Activated gamma-delta T cell treated with Interleukin-2 at 50 U/mL for 16 hours (primary cell): ENCODE results near the gene VGLL4.

Experiments
- DNase-seq: peaks from one replicate; pipeline ENCODE4 v3.0.0-alpha.2; 2020

VGLL4 gene

GRCh38 chr3:11651900-11652299 is 8.2 kb upstream of the VGLL4 start:
- DNase-seq, result no peak

DNA sequence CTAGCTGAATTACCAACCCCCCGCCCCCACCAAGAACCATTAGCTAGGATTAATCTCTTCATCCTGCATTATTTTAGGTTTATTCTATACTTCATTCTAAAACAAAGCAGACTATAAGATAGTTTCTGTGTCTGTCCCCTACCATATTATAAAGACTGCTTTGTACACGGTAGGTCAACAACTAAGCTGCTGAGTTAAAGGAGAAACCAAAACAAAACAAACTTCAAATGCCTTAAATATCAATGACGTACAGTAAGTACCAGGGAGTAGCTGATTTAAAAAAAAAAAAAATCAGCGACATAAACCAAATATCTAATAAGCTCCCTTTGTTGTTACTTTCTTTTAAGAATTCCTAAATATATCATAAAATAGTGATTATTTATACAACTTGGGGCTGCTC is 7.8 kb upstream of the VGLL4 start:
- no peak for DNase-seq

GRCh38 chr3:11650391-11650790 is 6.7 kb upstream of the VGLL4 start:
- no peak for DNase-seq

GRCh38 chr3:11648735-11649134 is 5.0 kb upstream of the VGLL4 start:
- no peak for DNase-seq

DNA sequence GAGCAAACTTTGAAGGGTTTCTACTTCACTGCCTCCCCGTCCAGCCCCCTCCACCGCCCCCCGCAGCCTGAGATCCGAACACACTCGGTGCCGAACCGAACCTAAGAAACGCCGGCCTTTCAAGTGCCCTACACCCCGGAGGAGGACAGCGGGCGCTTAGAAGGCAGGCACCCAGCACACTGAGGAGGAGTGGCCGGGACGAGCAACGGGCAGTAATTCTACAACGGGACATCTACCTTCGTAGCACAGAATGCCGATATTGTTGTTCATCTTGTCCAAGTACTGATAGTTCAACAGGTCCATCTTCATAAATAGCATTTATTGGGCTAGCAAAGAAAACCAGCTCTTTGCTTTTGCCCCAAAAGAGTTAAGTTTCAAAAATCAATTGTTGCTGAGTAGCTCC is 513 bp downstream of the VGLL4 start:
- DNase-seq, result peak; percentile 14

DNA sequence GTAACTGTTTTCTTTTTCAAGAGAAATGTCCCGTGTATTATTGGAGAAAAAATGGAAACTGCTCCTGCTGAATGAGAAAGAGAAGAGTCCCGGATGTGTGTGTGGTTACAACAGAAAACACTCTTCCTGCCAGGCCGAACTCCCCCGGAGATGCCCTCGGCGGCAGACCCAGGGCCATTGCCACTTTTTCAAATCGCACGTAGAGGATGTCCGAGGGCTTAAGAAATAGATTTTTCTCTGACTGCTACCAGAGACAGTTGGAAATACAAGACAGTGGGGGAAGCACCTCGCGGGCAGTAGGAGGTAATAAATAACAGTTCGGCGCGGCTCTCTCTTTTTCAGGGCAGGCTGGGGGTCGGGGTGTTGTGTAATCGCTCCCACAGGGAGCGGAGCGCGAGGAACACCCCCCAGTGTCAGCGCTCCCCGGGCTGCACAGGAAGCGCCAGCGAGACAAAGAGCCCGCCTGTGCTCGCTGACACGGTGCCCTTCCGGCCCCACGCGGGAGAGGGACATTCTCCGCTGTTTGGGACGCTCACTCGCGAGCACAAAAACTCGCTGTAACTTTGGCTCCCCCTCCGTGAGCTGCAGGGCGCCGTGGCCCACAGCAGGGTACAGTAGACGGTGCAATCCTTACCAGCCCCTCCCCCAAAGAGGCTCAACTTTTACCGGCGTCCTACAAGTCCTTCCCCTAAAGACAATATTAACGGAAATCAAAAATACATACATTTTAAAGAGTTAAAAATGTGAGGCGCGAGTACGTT is 1.1 kb downstream of the VGLL4 start:
- DNase-seq, result peak; percentile 61

- peak; percentile 21 for DNase-seq
These were observed 1.9 kb downstream of the VGLL4 start for GRCh38 chr3:11641683-11642430.

- no peak for DNase-seq
These were observed 2.4 kb downstream of the VGLL4 start for GRCh38 chr3:11641316-11641682.

GRCh38 chr3:11640009-11640673 is 3.6 kb downstream of the VGLL4 start:
- DNase-seq, result no peak

DNA sequence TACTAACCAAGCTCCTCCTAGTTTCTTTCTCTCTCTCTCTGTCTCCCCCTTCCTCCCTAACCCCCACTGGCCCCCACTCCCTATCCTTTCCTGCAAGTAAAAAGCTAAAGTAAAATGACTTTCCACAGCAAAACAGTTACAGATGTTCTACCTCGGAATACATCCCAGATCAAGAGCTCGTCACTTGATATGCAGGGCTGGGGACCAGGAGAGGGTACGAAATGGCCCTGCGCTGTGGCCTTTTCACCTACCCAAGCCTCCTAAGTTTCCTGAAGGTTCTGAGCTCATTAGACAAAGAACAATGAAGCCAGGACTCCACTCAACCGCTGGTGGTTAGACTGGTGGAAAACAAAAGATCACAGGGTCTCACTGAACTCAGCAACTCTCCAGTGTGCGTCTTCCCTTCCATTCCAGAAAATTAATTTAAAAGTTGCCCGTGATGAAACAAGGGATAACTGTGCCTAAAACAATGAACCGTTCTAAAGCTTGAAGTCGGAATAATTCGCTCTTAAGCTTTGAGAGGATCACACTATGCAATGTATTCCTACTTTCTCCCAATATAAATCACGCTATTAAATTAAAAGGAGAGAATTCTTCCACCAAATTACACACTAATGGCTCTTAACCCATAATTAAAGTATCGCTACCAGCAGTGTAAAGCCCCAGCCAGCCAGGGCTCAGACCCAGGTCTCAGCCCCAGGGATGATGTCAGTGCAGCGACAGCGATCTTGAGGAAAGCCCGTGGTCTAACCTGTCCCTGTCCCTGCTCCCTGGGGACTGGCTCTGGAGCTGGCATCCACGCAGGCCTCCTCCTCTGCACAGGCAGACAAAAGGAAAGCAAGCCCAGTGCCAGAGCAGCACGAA is 5.0 kb downstream of the VGLL4 start:
- no peak for DNase-seq

DNA sequence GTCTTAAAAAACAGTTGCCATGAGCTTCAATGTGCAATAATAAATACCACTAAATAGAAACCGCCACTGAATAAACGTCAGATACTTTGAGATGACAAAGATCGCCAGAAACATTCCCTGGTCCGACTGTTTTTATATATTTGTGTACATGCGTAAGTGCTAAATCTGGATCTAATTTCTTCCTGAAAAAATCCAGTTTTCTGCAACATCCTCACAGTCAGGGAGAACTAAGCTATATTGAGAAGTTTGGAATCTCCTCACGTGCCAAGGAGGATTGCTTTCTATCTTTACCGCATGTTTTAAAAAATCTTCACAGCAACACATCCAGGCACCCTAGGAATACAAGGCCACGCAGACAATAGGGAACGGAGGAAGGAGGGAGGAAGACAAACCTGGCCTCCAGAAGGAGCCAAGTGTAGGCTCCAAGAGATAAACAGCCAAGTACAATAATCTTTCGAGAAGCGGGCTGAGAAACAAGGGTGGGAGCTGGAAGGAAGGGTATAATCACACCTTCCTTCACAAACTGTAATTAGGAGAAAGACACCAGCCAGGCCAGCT is 5.7 kb downstream of the VGLL4 start:
- DNase-seq, result no peak

DNA sequence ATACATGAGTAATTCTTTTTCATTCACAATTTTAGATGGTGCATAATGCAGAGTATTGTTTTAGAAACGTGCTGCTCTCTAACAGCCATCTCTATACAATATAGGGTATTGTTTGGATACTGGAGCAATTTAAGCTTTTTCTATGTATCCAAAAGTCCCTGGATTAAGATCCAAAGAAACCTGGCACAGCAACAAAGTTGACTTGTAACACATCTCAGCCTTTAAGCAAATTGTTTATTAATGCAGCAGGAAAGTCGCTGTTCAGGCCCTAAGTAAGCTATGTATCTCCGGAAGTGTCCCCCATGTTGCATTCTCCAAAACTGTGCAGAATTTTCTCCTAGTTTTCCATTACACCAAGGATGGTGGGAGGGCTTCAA is 7.3 kb downstream of the VGLL4 start:
- DNase-seq, result no peak

GRCh38 chr3:11635680-11636393 is 7.9 kb downstream of the VGLL4 start:
- DNase-seq, result no peak

GRCh38 chr3:11634974-11635612 is 8.6 kb downstream of the VGLL4 start:
- no peak for DNase-seq

DNA sequence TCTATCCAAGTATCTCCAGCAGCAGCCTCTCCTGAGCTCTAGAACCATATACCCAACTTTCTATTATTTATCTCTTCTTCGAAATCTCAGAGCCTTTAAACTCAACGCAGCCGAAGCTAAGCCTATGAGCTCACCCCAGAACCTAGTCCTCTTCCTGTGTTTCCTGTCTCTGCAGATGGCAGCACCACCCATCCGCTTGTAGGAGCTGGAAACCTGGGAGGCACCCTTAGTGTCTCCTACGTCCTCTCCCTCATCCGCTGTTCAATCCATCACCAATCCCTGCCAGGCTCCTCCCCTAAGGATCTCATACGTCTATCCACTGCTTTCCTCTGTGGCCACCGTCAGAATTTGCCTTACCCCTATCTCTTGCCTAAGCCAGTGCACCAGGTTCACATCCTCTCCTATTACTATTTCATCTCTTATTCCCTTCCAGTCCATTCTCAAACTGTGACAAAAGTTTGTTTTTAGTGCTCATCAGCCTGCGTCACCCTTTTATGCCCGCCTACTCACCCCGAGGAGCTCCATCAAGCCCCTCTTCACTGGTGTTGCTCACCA is 9.6 kb downstream of the VGLL4 start:
- no peak for DNase-seq

- DNase-seq, result no peak
These were observed 10.7 kb downstream of the VGLL4 start for GRCh38 chr3:11632966-11633365.

- no peak for DNase-seq
These were observed 11.2 kb downstream of the VGLL4 start for GRCh38 chr3:11632564-11632963.

DNA sequence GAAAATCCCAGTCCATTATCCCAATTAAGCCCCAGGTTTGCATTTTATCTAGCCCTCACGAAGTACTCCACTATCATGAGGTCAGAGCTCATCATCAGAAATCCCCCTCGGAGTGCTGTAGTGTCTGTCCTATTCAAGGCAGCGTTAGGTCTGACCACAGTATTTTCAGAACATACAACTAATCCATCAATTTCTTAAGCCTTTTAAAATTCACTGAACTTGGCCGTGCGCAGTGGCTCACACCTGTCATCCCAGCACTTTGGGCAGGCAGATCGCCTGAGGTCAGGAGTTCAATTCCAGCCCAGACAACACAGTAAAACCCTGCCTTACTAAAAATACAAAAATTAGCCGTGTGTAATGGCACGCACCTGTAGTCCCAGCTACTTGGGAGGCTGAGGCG is 11.9 kb downstream of the VGLL4 start:
- DNase-seq, result no peak

GRCh38 chr3:11629716-11630115 is 14.0 kb downstream of the VGLL4 start:
- no peak for DNase-seq

GRCh38 chr3:11627612-11628011 is 16.1 kb downstream of the VGLL4 start:
- no peak for DNase-seq

- DNase-seq, result no peak
These were observed 17.6 kb downstream of the VGLL4 start for GRCh38 chr3:11626084-11626463.
